GM19239 (cell line): ENCODE data around the gene ZC3H4.

Source experiments
- DNase-seq: peaks from one replicate; pipeline ENCODE4 v3.0.0; 2011; ENCODE audit warnings: low spot score; ENCODE audit not compliant: insufficient read length
- FAIRE-seq: peaks from 2 replicates; lab custom pipeline; 2011; peaks lifted over from hg19 to GRCh38; lab: Jason Lieb, UNC

The ZC3H4 gene

DNA sequence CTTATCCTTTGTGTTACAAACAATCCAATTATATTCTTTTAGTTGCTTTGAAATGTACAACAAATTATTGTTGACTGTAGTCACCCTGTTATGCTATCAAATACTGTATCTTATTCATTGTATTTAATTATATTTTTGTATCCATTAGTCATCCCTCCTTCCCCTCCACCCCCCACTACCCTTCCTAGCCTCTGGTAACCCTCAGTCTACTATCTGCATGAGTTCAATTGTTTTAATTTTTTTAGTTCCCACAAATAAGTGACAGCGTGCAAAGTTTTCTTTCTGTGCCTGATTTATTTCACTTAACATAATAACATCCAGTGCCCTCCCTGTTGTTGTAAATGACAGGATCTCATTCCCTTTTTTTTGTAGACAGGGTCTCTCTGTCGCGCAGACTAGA is 21.6 kb upstream of the ZC3H4 start:
- FAIRE-seq (no peak), DNase-seq (no peak)

DNA sequence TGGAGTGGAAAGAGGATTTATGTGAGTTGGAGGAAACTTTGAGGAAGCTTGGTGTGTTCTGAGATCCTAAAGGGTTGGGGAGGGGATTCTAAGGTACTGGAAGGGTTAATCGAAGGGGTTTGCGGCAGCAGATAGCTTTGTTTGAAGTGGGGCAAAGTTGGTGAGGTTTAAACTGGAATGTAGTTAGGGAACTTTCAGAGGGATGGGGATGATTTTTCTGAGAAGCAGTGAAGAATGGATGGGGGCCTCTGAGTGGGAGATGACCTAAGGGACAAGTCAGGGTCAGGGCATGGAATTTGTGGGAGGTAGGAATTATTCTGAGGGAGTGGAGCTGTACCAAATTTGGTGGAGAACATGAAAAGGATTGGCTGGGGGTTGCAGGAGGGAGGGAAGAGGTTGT is 21.0 kb upstream of the ZC3H4 start:
- FAIRE-seq (no peak), DNase-seq (no peak)

DNA sequence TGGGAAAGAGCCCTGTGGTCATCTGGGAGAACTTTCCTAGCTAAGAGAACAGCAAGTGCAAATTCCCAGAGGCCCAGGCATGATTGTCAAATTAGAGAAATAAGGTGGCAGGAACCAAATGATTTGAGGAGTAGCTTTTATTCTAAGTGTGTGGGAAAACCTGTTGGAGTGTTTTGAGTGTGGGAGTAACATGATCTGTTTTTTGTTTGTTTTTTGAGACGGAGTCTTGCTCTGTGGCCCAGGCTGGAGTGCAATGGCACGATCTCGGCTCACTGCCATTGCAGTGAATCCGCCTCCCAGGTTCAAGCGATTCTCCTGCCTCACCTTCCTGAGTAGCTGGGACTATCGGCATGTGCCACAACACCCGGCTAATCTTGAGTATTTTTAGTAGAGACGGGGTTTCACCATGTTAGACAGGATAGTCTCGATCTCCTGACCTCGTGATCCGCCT is 19.5 kb upstream of the ZC3H4 start:
- FAIRE-seq (no peak), DNase-seq (no peak)

DNA sequence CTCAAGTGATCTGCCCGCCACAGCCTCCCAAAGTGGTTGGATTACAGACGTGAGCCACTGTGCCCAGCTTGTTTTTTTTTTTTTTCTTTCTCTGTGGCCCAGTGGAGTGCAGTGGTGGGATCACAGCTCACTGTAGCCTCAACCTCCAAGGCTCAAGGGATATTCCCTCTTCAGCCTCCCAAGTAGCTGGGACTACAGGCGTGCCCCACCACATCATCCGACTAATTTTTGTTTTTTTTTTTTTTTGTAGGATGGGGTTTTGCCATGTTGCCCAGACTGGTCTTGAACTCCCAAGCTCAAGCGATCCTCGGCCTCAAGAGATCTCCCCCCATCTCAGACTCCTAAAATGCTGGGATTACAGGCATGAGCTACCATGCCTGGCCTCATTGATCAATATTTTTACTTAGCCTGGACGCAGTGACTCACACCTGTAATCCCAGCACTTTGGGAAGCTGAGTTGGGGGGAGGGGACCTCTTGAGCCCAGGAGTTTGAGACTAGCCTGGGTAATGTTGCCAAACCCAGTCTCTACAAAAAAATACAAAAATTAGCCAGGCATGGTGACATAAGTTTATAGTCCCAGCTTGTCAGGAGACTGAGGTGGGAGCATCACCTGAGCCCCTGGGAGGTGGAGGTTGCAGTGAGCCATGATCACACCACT is 18.7 kb upstream of the ZC3H4 start:
- FAIRE-seq (no peak), DNase-seq (no peak)

DNA sequence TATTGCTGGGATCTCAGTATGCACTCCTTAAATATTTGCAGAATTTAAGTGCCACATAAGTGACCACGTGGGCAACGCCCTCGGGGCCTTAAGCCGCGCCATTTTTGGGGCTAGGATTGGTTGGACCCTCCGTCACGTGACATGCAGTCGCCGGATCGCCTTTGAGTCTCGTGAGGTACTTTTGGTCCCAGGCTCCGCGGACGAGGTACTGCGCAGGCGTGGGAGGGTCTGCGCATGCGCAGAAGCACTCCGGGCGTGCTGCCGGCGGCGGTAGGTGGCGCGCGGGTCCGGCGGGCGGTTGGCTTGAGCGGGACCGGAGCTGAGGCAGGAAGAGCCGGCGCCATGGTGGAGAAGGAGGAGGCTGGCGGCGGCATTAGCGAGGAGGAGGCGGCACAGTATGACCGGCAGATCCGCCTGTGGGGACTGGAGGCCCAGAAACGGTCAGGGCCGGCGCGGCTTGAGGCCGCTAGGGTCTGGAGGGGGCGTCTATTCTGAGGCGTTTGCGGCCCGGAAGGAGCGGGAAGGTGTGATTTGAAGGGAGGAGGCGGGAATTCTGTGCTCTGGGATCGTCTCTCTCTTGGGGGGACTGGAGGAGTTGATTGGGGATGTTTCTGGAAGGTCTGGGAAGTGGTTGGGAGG is 17.1 kb upstream of the ZC3H4 start, which contains the start of gene SAE1:
Gene SAE1, plus strand, starts transcription at position 247 of the 639 bp plus-strand sequence. Its CDS starts 96 bp downstream, at position 343.
- DNase-seq (peak; percentile 98), FAIRE-seq (peak; percentile 98)

DNA sequence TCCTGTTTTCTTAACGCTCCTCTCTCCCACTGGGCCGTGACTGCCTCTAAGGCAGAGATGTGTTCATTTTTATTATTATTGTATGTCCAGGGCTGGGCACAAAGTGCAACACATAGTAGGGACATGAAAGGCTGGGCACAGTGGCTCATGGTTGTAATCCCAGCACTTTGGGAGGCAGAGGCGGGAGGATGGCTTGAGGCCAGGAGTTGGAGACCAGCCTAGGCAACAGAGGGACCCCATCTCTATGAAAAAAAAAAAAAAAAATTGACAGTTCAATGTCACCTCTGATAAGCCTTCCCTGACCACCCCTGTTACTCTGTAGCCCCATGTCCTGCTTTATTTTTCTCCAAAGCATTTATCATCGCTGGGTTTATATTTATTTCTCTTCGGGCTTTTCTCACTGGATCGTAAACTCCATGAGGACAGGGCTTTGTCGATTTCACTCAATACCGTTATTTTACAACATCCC is 16.6 kb upstream of the ZC3H4 start:
- DNase-seq (no peak), FAIRE-seq (no peak)

DNA sequence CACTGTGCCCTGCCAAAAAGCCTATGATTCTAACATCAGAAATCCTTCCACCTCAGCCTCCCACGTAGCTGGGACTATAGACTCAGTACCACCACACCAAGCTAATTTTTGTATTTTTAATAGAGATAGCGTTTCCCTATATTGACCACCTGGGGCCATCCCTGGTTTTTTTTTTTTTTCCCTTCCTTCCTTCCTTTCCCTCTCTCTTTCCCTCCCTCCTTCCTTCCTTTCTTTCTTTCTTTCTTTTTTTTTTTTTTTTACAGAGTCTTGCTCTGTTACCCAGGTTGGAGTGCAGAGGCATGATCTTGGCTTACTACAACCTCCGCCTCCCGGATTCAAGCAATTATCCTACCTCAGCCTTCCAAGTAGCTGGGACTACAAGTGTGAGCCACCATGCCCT is 16.0 kb upstream of the ZC3H4 start:
- FAIRE-seq (no peak), DNase-seq (no peak)

DNA sequence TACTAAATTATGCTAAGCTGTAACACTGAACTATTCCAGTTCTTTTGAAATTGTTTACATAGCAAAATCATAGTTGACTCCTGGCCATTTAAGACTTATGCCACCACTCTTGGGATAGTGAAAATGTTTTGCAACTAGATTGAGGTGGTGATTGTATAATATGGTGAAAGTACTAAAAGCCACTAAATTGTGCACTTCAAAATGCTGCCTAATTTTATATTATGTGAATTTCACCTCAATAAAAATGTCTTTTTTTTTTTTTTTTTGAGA is 12.0 kb upstream of the ZC3H4 start:
- no peak for DNase-seq
- FAIRE-seq, result no peak

DNA sequence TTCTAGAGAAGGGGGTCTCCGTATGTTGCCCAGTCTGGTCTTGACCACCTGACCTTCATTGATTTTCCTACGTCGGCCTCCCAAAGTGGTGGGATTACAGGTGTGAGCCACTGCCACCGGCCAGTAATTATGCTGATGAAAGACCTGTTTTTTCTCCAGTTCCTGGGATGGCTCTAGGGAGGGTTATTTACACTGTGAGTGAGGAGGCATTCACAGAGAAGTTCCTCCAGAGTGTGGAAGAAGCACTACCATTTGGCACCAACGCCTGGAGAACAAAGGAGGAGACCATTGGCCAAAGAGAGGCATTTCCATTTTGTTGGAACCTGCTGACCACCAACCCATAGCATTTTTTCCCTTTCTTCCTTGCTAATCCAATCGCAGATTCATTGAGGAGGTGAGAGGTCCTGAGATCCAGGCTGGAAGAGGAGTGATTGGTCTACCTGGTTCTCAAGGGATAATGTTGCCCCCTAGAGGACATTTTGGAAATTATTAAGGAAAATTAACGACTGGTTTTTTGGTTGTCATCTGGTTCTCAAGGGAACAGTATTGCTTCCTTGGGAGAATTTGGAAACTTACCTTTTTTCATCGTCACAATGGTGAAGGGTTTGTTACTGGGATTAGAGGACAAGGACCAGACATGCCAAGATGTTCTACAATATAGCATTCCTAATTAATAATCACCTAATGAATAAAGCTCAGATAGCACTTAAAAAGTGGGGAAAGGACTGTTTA is 11.5 kb upstream of the ZC3H4 start:
- no peak for DNase-seq

DNA sequence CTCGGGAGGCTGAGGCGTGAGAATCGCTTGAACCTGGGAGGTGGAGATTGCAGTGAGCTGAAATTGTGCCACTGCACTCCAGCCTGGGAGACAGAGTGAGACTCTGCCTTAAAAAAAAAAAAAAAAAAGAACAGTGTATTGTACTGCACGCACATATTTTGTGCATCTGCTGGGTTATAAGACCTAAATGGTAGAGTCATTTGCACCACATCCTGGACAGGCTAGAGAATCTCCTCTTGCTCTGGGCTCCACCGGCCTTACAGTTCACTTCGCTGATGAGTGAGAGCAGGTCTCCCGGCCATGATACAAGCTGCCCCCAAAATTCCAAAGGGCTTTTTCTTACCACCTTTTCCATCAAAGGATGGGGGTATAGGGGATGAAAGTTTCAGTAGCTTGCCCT is 9.8 kb upstream of the ZC3H4 start:
- FAIRE-seq, result no peak

More for the DNA sequence above, 11.5 kb upstream of the ZC3H4 start:
- FAIRE-seq, result peak; percentile 98

DNA sequence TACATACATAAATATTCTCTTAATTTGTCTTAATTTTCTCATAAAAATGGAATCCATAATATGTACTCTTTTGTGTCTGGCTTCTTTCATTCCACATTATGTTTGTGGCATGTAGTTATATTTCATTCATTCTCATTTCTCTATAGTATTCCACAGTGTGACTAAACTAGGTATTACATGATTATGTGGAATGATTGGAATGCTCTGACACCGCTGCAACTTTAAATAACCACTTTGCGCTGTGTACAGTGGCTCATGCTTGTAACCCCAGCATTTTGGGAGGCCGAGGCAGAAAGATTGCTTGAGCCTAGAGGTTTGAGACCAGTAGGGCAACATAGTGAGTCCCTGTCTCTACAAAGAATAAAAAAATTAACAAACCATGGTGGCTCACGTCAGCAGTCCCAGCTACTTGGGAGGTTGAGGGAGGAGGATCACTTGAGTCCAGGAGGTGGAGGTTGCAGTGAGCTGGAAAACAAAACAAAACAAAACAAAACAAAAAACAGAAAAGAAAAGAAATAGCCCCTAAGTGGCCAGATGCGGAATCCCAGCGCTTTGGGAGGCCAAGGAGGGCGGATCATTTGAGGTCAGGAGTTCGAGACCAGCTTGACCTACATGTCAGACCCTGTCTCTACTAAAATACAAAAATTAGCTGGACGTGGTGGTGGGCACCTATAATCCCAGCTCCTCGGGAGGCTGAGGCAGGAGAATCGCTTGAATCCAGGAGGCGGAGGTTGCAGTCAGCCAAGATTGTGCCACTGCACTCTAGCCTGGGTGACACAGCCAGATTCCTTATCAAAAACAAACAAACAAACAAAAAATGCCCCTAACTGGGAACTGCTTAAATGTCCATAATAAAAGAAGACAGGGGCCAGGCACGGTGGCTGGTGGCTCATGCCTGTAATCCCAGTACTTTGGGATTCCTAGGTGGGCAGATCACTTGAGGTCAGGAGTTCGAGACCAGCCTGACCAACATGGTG is 9.1 kb upstream of the ZC3H4 start:
- no peak for DNase-seq
- FAIRE-seq, result no peak

More for the DNA sequence above, 9.8 kb upstream of the ZC3H4 start:
- DNase-seq, result no peak

DNA sequence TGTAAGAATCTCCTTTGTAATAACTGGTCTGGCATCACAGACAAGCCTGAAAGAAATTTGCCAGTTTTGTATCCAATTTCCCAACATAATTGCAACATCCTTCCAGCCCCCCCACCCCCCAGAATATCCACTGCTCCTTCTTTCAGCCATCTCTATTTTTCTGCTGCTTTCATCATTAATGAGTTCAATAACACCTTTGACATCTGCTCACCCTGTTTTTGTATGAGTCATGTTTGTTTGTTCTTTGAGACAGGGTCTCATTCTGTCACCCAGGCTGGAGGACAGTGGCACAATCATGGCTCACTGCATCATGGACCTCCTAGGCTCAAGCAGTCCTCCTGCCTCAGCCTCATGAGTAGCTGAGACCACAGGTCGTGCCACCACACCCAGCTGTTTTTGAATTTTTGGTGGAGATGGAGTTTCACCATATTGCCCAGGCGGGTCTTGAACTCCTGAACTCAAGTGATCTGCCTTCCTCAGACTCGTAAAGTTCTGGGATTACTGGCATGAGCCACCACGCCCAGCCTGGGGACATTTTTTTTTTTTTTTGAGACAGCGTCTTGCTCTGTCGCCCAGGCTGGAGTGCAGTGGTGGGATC is 7.0 kb upstream of the ZC3H4 start:
- no peak for DNase-seq
- FAIRE-seq, result no peak

DNA sequence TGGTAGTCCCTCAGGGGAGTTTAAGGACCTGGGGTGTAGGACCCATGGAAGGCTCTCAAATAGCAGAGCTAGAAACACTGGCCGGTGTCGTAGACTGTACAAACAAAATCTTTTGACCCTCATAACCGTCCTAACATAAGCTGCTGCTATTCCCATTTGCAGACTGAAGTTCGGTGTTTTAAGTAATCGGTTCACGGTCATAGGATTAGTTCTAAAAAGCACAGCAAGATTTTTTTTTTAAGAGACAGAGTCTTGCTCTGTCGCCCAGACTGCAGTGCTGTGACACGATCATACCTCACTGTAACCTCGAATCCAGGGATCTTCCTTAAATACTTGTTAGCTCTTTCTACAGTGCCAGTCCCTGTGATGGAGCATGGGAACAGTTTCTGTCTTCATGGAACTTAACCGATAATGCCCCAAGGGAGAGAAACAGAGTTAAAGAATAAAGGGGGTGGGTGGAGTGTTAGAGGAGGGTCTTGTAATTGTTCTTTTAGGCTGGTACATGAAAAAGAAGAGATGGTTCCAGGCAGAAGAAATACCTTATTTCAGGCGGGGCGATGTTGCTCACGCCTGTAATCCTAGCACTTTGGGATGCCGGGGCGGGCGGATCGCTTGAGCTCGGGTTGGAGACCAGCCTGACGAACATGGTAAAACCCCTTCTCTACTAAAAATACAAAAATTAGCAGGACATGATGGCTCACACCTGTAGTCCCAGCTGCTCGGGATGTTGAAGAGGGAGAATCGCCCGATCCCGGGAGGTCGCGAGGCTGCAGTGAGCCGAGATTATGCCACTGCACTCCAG is 475 bp upstream of the ZC3H4 start:
- DNase-seq, result no peak

DNA sequence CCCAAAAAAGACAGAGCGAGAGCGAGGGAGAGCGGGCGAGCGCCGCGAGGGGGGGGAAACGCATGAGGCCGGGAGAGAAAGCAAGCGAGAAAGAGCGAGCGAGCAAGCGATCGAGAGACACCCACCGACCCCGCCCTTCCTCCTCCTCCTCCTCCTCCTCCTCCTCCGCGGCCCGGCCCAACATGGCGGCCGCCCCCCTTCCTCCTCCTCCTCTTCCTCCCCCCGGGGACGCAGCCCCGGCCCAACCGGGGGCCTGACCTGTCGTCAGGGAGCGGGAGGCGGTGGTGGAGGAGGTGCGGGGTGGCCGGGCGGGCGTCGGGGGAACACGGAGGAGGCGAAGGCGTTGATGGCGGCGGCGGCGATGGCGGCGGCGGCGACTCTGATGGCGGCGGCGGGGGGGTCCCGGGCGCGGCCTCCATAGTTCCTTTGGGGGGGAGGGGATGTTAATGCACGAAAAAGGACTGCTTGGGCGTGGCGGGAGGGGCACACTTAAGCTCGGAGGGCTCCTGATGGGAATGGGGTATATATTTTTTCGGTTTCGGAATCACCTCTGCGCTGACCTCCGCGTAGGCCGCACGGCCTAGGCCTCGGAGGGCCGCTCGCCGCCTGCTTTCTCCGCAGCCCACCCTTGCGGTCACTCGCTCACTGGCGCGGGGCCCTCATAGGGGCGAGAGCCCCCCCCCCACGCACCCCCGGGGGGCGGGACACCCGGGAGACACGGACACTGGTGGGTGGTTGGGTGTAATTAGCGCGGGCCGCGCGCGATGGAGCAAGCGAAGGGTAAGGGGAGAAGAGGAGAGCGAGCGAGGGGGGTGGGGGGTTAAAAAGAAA is 1.2 kb downstream of the ZC3H4 start:
- DNase-seq, result no peak
- FAIRE-seq, result peak; percentile 68

More for the DNA sequence above, 475 bp upstream of the ZC3H4 start:
- no peak for FAIRE-seq

DNA sequence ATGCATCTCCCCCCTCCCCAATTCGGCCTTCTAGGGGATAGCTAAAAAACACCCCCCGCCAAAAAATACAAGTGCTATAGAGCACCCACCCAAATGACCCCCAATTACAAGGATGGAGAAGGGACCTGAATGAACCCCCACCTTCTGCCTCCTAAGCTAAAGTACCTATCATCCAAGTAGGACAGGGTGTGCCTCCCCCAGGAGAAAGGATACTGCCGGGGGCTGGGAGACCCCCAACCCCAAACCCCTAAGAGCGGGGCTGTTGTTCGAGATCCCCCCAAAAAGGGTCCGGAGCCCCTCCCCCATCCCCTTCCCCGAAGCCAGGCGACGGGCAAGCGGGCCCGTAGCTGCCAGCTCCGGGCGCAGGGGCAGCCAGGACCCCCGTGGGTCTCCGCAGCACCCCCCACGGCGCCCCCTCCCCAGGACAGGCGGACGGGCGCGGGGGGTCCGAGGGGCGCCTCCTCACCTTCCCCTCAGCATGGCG is 1.9 kb downstream of the ZC3H4 start:
- FAIRE-seq (no peak), DNase-seq (no peak)

DNA sequence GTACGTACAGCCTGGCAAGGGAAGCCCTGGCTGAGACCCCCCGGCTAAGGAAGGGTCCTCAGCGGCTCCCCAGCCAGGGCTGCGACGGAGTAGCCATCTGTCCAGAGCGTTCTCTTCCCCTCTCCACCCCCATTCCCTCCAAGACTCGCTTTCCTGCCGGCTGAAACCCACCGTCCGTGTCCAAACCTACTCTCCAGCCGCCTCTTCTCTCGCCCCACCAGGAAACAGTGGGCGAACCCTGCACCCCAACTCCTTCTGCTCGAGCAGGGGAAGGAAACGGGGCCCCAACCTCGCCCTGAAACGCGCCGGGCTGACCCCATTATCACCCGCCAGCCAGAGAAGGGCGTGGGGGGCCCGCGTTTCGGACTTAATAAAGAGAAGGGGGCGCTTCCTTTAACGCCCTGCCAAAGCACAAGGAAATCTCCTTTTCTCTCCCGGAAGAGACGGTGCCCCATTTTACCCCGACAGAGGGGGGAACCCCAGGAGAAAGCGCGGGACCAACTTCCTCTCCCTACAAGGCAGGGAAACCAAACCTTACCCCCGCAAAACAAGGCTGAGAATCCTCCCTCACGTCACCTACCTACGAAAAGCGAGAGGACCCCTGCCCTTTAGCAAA is 2.5 kb downstream of the ZC3H4 start:
- no peak for FAIRE-seq
- DNase-seq, result no peak

DNA sequence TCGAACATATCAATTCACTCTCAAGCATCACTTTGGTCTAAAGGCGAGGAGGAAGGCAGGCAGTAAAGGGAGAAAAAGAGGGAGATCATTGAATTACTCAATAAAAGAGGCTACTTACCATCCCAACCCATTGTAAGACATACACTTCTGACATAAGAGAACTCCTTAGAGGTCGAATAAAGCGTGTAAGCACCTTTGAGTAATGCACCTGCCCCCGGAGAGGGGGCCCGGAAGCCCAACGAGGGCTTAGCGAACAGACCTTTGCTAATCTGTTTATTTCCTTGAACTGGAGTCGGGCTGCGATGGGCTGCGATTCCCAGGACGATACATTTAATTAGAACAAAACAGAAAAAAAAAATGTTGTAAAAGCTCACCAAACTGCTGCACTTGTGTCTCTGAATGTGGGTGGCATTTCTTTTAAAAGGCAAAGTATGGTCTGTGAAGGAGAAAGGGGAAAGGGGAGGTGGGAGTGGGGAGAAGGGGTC is 3.0 kb downstream of the ZC3H4 start:
- no peak for FAIRE-seq
- DNase-seq, result no peak
